NCI-H187 treated with DMSO at 0.1 percent for 48 hours (cell line): ENCODE measurements around the gene ISY1.
"Not testable (repeated sequence)": the region's sequence is repeated elsewhere in the genome, so short reads cannot be mapped to it uniquely, and the experiment has no call there.

Experiments
- DNase-seq: peaks from one replicate; lab custom pipeline; 2025; lab: John Stamatoyannopoulos, UW

The ISY1 gene

DNA sequence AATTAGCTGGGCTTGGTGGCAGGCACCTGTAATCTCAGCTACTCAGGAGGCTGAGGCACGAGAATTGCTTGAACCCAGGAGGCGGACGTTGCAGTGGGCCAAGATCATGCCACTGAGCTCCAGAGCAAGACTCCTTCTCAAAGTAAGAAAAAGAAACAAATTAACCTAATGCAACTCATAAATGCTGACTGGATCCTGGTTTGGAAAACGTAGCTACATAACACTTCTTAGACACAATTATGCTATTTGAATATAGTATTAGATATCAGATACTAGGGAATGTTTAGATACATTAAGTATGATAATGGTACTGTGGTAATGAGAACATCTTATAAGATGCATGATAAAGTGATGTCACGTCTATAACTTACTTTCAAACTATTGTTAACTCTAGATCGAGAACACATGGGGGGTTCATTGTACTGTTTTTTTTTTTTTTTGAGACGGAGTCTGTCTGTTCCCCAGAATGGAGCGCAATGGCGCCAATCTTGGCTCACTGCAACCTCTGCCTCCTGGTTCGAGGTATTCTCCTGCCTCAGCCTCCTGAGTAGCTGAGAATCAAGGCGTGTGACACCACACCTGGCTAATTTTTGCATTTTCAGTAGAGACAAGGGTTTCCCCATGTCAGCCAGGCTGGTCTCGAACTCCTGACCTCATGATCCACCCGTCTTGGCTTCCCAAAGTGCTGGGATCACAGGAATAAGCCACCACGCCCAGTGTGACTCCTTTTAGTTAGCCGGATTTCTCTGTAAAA is 5.9 kb upstream of the ISY1 start:
- DNase-seq: no peak

DNA sequence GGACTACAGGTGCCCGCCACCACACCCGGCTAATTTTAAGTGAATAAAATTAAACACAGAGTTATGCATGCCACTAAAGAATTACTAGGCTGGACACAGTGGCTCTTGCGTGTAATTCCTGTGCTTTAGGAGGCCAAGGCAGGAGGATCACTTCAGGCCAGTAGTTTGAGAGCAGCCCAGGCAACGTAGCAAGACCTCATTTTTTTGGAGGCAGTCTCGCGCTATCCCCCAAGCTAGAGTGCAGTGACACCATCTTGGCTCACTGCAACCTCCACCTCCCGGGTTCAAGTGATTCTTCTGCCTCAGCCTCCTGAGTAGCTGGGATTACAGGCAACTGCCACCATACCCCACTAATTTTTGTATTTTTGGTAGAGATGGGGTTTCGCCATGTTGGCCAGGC is 4.7 kb upstream of the ISY1 start:
- DNase-seq: not testable (repeated sequence)

DNA sequence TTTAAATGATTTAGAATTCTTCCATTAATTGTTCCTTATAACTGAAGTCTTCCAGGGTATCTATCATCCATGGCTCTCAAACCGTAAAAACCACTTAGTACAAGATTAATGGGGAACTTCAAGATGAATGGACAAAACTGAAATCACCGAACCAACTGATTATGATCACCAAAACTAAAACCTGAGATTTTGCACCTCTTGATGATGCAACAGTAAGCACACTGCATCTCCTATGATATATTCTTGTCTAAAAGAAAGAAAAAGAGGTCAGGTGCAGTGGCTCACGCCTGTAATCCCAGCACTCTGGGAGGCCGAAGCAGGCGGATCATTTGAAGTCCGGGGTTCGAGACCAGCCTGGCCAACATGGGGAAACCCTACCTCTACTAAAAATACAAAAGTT is 3.6 kb upstream of the ISY1 start:
- DNase-seq: no peak

DNA sequence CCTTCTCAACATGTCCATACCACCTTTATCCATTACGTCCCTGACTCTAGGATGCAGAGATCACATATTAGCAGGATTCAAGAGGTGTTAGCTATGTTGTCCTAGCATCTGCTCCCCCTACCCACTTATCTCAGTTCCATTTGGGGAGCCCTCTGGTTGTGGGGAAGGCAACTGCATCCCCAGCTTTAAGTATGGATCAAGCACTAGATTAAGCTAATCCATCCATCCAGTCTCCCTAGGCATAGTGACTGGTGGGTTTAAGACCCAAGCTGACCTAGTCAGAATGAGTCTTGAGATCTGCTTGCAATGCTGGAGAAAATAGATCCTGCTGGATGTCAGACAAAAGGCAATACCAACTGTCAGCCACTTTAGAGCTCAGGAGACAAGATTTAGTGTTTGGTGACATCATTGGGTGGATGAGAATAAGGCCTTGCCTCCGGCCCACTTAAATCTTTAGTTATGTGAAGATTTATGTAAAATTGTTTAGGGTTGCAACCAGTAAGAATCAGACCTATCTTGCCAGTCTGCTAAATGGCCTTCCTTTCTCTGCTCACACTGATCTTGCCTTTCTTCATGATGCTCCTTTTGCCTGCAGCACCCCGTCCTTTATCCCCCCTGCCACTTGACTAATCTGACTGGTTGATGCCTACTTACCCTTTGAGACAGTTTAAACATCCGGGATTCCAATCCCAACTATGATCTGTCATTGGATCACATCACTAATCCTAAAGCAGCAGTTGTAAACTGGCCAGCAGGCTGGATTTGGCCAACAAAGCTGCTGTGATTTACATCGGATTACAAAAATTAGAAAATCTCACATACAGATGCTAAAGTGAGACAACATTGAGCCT is 2.1 kb upstream of the ISY1 start:
- no peak for DNase-seq

DNA sequence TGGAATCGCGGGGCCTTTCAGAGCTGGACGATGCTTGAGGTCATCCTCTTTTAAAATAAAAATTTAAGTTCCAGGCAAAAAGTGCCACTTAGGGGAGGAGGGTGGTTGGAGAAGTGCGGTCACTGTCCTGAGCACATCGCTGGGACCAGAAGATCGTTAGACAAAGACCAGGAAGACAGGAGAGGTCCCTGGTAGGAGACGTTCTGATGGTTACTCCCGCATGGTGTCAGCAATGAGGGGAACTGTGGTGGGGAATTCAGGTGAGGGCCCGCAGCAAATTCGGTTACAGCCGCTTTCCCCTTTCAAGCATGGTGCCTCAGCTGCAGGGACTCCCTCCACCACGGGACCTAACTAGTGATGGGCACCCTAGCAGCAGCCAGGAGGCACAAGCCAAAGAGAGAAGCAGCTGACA is 1.0 kb upstream of the ISY1 start:
- no peak for DNase-seq

DNA sequence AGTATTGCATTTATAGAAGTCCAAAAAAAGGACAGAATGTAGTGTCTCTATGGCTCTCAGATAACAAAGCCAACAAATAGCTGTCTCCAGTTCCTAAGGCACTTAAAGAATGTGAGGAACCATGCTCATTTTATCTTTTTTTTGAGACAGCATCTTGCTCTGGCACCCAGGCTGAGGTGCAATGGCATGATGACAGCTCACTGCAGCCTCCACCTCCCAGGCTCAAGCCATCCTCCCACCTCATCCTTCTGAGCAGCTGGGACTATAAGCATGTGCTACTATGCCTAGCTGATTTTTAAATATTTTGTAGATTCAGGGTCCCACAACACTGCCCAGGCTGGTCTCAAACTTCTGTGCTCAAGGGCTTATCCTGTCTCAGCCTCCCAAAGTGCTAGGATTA is 16.1 kb downstream of the ISY1 start:
- DNase-seq: no peak

DNA sequence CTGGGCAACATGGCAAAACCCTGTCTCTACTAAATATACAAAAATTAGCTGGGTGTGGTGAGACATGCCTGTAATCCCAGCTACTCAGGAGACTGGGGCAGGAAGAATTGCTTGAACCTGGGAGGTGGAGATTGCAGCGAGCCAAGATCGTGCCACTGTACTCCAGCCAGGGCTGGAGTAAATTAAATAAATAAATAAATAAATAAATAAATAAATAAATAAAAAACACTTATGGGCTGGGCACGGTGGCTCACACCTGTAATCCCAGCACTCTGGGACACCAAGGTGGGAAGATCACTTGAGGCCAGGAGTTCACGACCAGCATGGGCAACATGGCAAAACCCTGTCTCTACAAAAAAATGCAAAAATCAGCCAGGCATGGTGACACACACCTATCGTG is 19.9 kb downstream of the ISY1 start:
- DNase-seq: not testable (repeated sequence)

DNA sequence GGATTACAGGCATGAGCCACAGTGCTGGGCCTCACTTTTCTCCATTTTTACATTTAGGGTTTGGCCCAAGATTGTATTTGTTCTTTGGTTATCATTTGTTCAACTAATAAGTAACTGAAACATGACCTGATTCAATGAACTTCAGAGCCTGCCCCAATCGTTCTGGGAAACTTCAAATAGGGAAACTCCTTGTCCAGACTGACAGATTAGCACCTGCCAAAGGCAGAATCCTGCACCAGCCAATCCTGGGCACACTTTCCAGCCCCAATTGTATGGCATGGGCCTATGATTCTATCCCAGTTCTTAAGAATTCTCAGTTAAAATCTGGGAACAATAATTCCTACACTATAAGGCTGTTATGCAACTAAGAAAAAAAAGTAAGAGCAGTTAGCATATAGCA is 21.0 kb downstream of the ISY1 start:
- no peak for DNase-seq

DNA sequence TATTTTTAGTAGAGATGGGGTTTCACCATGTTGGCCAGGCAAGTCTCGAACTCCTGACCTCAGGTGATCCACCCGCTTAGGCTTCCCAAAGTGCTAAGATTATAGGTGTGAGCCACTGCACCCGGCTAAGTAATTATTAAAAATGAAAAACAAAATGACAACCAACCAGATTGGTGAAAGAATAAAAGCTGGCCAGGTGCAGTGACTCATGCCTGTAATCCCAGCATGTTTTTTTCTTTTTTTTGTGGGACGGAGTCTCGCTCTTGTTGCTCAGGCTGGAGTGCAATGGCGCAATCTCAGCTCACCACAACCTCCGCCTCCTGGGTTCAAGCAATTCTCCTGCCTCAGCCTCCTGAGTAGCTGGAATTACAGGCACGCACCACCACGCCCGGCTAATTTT is 24.6 kb downstream of the ISY1 start:
- not testable (repeated sequence) for DNase-seq

DNA sequence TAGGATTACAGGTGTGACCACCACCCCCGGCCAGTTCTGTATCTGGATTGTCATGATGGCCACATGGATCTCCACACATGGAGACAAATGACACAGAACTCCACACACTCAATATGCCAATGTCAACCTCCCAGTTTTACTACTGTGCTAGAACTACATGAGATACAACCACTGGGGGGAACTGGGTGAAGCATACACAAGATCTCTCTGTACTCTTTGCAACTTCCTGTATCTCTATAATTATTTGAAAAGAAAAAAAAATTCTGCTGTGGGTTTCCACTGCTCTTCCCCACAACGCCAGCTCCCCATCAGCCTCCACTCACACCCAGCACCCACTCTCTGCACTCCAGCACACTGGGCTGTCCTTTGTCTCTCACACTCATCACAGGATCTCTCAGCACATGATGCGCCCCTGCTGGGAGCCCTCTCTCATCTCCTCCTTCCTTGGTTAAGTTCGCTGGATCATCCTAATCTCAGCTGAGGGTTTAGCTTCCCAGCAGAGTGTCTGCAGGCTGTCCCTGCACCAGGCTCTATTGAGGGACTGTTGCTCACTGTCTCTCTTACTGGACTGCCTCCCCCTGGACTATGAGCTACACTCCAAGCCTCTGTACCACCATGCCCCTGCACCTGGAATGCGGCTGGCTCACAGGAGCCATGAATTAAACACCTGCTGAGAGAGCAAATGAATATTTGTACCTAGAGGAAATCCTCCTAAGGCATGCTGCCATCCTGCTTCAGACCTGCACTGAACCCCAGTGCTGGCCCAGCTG is 28.6 kb downstream of the ISY1 start:
- no peak for DNase-seq

DNA sequence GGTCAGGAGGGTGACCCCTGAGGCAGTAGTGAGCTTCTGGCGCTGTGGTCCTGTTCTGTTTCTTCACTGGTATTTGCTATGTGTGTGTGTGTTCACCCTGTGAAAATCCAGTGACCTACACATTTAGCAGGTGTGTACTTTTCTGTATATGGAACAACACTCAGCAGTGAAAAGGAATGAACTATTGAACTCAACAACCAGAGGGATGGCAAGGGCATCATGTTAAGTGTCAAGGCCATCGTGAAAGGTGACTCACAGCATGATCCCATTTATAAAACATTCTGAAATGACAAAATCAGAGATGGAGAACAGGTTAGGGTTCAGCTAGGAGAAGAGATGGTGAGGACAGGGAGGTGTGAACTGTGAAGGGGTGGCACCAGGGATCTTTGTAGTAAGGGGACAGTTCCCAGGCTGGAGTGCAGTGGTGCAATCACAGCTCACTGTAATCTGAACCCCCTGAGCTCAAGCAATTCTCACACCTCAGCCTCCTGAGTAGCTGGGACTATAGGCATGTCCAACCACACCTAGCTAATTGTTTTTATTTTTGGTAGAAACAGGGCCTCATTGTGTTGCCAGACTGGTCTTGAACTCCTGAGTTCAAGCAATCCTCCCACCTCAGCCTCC is 29.3 kb downstream of the ISY1 start:
- no peak for DNase-seq

DNA sequence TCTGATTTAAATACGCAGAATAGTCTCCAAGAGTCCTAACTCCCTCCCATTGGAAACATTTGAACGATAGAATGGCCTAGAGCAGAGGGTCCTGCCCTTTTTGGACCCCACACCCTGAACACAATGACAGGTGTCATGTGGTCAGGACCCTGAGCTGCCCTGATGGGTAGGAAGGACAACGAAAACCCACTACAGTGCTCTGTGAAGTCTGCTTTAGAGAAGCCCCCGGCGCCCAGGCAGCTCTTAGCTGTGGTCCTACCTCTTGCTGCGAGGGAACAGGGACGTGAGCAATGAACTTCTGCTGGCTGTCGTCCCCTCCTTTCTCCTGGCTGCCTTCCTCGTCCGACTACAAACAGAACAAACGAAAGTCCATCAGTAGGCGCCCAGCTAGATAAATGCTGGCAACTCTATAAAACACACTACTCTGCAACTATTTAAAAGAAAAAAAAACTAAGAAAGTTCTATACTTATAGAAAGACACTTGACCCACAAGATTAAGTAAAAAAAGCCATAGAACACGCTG is 30.5 kb downstream of the ISY1 start:
- DNase-seq: no peak

DNA sequence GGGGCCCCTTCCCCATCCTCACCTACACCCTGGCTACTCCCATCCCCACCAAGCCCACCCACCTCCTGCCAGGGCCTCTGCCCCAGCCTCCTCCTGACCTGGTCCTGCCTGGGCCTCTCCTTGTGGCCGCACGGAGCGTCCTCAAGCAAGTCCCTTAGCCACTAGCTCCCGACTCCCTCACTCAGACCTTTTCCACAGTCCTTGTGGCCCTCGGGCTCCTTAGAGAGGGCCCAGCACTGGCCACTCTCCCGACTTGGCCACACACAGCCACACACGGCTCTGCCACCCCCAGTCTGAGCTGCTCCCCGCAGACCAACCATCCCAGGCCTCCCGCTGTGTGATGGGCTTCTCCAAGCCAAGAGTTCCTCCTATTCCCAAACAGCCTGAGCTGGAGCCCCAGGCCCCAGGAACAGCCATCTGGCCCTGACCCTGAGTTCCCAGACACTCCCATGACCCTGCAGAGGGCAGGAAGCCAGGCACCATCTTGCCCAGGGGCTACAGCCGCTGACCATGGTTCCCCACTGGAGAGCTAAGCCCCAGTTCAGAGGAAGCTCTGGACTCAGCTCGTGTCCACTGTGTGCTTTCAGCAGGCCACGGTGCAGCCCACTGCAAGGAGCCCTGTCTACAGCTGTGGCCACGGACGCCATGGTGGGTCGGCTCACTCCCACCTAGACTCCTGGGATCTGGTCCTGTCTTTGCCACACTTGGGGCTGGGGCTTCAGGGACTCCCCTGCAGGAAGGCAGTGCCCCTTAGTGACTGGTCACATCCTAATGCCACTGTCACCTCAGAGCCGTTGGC is 32.3 kb downstream of the ISY1 start:
- DNase-seq: no peak

DNA sequence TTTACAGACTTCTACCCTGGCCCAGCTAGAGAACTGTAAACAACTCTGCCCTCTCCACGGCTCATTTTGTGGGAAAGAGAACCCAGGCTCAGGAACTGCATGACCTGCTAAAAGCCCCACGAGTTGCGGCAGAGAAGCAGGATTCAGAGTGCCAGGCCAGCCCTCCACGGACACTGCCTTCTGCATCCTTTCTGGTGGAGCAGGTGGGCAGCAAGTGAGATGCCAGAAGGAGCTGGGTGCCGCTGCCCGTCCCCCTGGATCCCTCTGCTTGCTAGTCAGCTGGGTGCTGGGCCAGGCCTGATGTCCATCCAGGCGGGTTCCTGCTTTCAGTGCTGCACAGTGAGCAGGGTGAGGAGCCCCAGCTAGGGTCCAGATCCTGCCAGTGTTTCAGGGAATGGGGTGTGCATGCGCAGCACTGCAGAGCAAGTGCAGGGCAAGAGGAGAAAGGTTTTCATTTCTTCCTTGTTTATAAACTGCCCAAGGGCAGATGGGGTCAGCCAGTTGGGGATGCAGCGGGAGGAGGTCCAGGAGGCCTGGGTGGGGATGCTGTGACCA is 34.1 kb downstream of the ISY1 start:
- DNase-seq: no peak

DNA sequence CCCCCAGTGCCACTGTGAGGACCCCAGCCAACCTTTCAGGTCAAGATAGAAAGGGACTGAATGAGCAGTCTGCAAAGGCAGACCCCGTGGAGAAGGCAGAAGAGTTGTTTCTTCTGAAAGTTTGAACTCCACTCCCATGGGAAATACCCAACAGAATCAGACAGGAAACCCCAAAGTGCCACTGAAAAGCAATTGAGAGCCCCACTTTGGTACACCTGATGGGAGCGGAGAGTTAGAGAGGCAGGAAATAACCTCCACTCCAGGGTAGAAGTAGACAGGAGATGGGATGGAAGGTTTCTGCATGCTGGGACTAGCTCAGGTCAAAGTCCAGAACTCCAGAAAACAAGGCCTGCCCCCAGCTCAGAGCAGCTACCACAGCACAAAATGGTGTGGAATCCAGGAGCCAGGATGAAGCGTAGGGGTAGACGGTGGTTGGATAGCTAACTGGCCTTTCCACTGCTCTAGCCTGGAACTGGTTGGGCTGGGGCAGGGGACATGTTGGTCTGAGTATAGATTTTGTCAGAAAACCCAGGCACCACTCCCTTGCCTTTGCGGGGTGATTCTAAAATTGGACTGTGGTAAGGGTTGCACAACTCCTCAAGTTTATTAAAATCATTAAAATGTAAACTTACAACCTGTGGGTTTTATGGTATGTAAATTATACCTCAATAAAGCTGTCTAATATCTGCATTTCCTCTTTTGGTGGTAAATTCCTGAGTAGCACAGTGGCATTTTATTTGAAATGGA is 37.4 kb downstream of the ISY1 start:
- no peak for DNase-seq

DNA sequence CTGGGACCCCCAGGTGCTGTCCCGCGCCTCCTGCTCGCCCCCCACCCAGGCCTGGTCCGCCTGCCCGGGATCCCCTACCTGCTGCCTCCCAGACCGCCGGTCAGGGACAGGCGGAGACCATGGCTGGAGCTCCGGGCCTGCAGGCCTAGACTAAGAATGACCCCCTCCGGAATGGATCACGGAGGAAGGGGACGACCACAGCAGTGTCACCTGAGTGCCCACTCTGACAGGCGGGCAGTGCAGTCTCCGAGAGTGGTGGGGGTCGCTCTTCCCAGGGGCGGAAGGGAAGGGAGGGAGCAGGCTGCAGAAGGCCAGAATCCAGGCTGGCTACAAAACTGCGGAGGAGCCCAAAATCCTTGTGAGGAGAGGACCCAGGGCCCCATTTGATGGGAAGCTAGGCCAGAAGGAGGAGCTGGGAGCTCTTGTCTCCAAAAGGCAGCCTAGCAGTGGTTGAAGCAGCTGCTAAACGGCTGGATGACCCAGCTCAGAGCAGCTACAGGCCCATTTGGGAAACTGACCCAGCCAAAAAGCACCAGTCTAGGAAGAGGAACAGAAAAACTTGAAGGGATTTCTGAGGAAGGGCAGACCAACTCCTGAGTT is 38.4 kb downstream of the ISY1 start:
- DNase-seq: no peak

DNA sequence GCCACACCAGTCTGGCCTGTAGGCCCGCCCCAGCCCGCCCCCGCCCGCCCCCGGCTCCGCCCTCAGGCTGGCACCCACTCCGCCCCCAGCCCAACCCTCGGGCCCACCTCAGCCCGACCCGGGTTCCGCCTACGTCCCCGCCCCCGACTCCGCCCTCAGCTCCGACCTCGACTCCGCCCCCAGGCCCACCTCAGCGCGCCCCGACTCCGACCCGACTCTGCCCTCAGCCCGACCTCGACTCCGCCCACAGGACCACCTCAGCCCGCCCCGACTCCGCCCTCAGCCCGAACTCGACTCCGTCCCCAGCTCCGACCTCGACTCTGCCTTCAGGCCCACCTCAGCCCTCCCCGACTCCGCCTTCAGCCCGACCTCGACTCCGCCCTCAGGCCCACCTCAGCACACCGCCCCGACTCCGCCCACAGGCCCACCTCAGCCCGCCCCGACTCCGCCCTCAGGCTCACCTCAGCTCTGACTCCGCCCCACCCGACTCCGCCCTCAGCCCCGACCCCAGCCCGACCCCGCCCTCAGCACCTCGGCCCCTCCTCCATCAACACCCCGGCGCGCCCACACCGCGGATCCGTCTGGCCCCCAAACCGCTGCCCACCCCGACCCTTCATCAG is 39.0 kb downstream of the ISY1 start, which contains the start of gene RAB43:
Gene RAB43, minus strand, starts transcription at position 13 of the 620 bp plus-strand sequence. CDS start 315 bp downstream, outside the sequence.
- no peak for DNase-seq

DNA sequence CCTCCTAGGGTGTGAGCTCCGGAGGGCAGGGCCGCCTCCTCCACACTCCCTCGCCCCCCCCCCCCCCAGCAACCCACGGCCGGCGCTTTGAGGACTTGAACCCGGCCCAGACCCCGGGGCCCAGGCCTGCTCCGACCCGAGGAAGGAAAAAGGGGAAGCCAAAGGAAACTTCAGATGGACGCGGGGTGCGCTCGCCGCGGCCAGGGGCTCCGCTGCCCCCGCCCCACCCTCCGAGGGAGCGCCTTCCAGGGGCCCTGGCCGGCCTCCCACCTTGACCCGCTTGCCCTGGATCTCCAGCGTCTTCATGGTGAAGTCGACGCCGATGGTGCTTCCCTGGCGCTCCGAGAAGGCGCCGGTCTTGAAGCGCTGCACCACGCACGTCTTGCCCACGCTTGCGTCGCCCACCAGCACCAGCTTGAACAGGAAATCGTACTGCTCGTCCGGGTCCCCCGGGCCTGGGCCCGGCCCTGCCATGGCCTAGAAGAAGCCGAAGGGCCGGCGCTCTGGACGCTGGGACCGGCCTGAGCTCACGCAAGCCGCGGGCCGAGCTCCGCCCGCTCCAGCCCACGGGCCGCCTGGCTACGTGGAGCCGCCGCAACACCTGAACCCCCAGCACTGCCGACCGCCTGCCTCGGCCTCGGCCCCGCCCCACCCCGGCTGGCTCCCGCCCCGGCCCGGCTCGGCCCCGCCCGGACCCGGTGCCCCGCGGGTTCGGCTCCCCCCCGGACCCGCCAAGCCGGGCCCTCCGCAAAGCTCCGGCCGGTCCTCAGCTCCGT is 39.7 kb downstream of the ISY1 start:
- no peak for DNase-seq
